HepG2 (cell line): Measurements from ENCODE around the gene RBM14. TPM values are rescaled to one million over a fixed set of nuclear protein-coding genes. Genes with fewer than 3 reads are reported as not detected.

Source experiments
- ATM ChIP-seq: fragments of 450-650 bp; IDR thresholded peaks from 2 replicates; pipeline ENCODE4 v1.7.1; 2017; ENCODE audit warnings: mild to moderate bottlenecking, borderline replicate concordance
- FLYWCH1 ChIP-seq: sonication (generic); formaldehyde crosslinking; IDR thresholded peaks from 2 replicates; pipeline ENCODE4 v1.8.1; 2023; ENCODE audit warnings: mild to moderate bottlenecking, missing genetic modification reagents
- FOXO1 ChIP-seq: sonication (generic); formaldehyde crosslinking; IDR thresholded peaks from 2 replicates; pipeline ENCODE4 v1.4.0; 2020; ENCODE audit warnings: missing genetic modification reagents
- GPN1 ChIP-seq: sonication (generic); formaldehyde crosslinking; IDR thresholded peaks from 2 replicates; pipeline ENCODE4 v1.5.1; 2020; ENCODE audit warnings: missing genetic modification reagents, borderline replicate concordance
- KDM5A ChIP-seq: fragments of 200-600 bp; sonication (generic); IDR thresholded peaks from 2 replicates; pipeline ENCODE4 v1.7.0; 2018; ENCODE audit warnings: antibody characterized with exemption, mild to moderate bottlenecking, low read length, borderline replicate concordance
- RORA ChIP-seq: sonication (generic); formaldehyde crosslinking; IDR thresholded peaks from 2 replicates; pipeline ENCODE4 v1.5.0; 2020; ENCODE audit warnings: mild to moderate bottlenecking, missing genetic modification reagents, moderate library complexity
- SAP130 ChIP-seq: IDR thresholded peaks from 2 replicates; pipeline ENCODE4 v1.6.1; 2016; ENCODE audit warnings: low read depth
- ZBTB7A ChIP-seq: sonication (generic); formaldehyde crosslinking; IDR thresholded peaks from 2 replicates; pipeline ENCODE4 v1.8.0; 2022; ENCODE audit warnings: mild to moderate bottlenecking, missing genetic modification reagents
- ZMYM3 ChIP-seq: sonication (generic); formaldehyde crosslinking; IDR thresholded peaks from 2 replicates; pipeline ENCODE4 v1.5.1; 2020; ENCODE audit warnings: mild to moderate bottlenecking, missing genetic modification reagents
- ZNF10 ChIP-seq: sonication (generic); formaldehyde crosslinking; IDR thresholded peaks from 2 replicates; pipeline ENCODE4 v1.4.0; 2020; ENCODE audit warnings: mild to moderate bottlenecking, low read depth, missing genetic modification reagents, borderline replicate concordance
- ZNF232 ChIP-seq: sonication (generic); formaldehyde crosslinking; IDR thresholded peaks from 2 replicates; pipeline ENCODE4 v1.4.0; 2020; ENCODE audit warnings: missing genetic modification reagents, borderline replicate concordance
- ZNF292 ChIP-seq: sonication (generic); formaldehyde crosslinking; IDR thresholded peaks from 2 replicates; pipeline ENCODE4 v1.8.1; 2022; ENCODE audit warnings: mild to moderate bottlenecking, low read depth, missing genetic modification reagents, borderline replicate concordance
- polyA plus RNA-seq, 8 experiments: library from polyadenylated mRNA; depleted of rRNA in 3 of 8; stranded (reverse) in 7 of 8; unstranded in 1 of 8; fragments of >200 nt; fragmentation: Illumina TruSeq in 4 of 8; extraction: Trizol in 4 of 8; gene quantifications; 2 replicates each; pipeline versions ENCODE4 v1.2.1 to v1.2.3, GENCODE V29; 2011 to 2016; ENCODE audit warnings: low read depth in 4 of 8, missing spikeins in 1 of 8, mixed read lengths in 1 of 8; ENCODE audit not compliant: insufficient read depth in 1 of 8
- total RNA-seq, 5 experiments: library from RNA; depleted of rRNA; stranded (reverse); fragments of >200 nt; fragmentation: Illumina TruSeq; extraction: Trizol; gene quantifications; 2 replicates each; pipeline ENCODE4 v1.2.3, GENCODE V29; 2016; ENCODE audit warnings: low read depth in 1 of 5
- TF ChIP-seq, protein P1 (sequence below): sonication (generic); formaldehyde crosslinking; IDR thresholded peaks from 2 replicates; pipeline ENCODE4 v1.5.0; 2020; ENCODE audit warnings: missing genetic modification reagents
- TF ChIP-seq, protein P2 (sequence below): sonication (generic); formaldehyde crosslinking; IDR thresholded peaks from 2 replicates; pipeline ENCODE4 v1.8.1; 2022; ENCODE audit warnings: low read depth, mild to moderate bottlenecking, missing genetic modification reagents
- TF ChIP-seq, protein P3 (sequence below): sonication (generic); formaldehyde crosslinking; IDR thresholded peaks from 2 replicates; pipeline ENCODE4 v1.4.0; 2020; ENCODE audit warnings: missing genetic modification reagents, borderline replicate concordance
- TF ChIP-seq, protein P4 (sequence below): sonication (generic); formaldehyde crosslinking; IDR thresholded peaks from 2 replicates; pipeline ENCODE4 v1.4.0; 2020; ENCODE audit warnings: missing genetic modification reagents
- TF ChIP-seq, protein P5 (sequence below): sonication (generic); formaldehyde crosslinking; IDR thresholded peaks from 2 replicates; pipeline ENCODE4 v1.5.0; 2020; ENCODE audit warnings: missing genetic modification reagents
- TF ChIP-seq, protein P6 (sequence below): sonication (generic); formaldehyde crosslinking; IDR thresholded peaks from 2 replicates; pipeline ENCODE4 v1.4.0; 2020; ENCODE audit warnings: missing genetic modification reagents, low read depth, mild to moderate bottlenecking, borderline replicate concordance

The RBM14 gene
- total and polyA plus RNA-seq, 2 of the 13 experiments (the other 11 are each of a cell fraction or from before 2014, with no cell fraction given) = 12.7 to 44.1 TPM

DNA sequence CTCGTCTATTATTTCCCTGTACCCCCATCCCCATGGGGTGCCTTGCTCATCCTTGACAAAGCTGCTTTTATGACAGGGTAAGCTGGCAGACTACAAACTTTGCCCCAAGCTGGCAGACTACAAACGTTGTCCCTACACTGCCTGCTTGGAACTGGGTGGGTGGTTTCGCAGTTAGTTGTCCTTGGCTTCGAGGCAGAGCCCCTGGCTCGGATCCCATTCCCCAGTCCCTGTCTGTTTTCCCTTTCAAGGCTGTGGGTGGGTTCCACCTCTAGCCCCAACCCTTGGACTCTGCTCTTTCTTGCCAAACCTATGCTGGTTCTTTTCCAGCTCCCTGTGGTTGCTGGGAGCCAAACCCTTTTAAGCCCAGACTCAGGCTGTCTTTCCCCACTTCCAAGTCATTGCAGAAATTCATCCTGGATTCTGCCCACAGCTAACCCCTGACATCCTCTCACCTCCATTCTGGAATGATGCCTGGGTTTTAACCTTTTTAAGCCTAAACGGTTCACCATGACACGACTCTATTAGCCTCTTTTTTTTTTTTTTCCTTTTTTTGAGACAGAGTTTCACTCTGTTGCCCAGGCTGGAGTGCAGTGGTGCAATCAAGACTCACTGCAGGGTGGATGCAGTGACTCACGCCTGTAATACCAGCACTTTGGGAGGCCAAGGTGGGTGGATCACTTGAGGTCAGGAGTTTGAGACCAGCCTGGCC lies 9.2 kb upstream of the RBM14 start (continued):
- no peak for TF ChIP-seq KDM5A
- TF ChIP-seq SAP130 (CRISPR knock-in tag) = peak; percentile 47; the same call in 1 of the 2 replicates
- TF ChIP-seq, protein P1, sequence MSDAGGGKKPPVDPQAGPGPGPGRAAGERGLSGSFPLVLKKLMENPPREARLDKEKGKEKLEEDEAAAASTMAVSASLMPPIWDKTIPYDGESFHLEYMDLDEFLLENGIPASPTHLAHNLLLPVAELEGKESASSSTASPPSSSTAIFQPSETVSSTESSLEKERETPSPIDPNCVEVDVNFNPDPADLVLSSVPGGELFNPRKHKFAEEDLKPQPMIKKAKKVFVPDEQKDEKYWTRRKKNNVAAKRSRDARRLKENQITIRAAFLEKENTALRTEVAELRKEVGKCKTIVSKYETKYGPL = no peak
- TF ChIP-seq, protein P2, sequence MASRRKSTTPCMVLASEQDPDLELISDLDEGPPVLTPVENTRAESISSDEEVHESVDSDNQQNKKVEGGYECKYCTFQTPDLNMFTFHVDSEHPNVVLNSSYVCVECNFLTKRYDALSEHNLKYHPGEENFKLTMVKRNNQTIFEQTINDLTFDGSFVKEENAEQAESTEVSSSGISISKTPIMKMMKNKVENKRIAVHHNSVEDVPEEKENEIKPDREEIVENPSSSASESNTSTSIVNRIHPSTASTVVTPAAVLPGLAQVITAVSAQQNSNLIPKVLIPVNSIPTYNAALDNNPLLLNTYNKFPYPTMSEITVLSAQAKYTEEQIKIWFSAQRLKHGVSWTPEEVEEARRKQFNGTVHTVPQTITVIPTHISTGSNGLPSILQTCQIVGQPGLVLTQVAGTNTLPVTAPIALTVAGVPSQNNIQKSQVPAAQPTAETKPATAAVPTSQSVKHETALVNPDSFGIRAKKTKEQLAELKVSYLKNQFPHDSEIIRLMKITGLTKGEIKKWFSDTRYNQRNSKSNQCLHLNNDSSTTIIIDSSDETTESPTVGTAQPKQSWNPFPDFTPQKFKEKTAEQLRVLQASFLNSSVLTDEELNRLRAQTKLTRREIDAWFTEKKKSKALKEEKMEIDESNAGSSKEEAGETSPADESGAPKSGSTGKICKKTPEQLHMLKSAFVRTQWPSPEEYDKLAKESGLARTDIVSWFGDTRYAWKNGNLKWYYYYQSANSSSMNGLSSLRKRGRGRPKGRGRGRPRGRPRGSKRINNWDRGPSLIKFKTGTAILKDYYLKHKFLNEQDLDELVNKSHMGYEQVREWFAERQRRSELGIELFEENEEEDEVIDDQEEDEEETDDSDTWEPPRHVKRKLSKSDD = no peak
- TF ChIP-seq ZNF292 = peak; percentile 31; the same call in 1 of the 2 replicates
- TF ChIP-seq, protein P3, sequence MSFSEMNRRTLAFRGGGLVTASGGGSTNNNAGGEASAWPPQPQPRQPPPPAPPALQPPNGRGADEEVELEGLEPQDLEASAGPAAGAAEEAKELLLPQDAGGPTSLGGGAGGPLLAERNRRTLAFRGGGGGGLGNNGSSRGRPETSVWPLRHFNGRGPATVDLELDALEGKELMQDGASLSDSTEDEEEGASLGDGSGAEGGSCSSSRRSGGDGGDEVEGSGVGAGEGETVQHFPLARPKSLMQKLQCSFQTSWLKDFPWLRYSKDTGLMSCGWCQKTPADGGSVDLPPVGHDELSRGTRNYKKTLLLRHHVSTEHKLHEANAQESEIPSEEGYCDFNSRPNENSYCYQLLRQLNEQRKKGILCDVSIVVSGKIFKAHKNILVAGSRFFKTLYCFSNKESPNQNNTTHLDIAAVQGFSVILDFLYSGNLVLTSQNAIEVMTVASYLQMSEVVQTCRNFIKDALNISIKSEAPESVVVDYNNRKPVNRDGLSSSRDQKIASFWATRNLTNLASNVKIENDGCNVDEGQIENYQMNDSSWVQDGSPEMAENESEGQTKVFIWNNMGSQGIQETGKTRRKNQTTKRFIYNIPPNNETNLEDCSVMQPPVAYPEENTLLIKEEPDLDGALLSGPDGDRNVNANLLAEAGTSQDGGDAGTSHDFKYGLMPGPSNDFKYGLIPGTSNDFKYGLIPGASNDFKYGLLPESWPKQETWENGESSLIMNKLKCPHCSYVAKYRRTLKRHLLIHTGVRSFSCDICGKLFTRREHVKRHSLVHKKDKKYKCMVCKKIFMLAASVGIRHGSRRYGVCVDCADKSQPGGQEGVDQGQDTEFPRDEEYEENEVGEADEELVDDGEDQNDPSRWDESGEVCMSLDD (CRISPR knock-in tag) = peak; percentile 57; the same call in 1 of the 2 replicates
- 0 out of 2 replicates have a peak, but pooled peaks have one; percentile 29 for TF ChIP-seq FOXO1 (CRISPR knock-in tag)
- TF ChIP-seq ZNF10 (CRISPR knock-in tag) = no peak
- no peak for TF ChIP-seq GPN1
- no peak for TF ChIP-seq ATM
- TF ChIP-seq, protein P4, sequence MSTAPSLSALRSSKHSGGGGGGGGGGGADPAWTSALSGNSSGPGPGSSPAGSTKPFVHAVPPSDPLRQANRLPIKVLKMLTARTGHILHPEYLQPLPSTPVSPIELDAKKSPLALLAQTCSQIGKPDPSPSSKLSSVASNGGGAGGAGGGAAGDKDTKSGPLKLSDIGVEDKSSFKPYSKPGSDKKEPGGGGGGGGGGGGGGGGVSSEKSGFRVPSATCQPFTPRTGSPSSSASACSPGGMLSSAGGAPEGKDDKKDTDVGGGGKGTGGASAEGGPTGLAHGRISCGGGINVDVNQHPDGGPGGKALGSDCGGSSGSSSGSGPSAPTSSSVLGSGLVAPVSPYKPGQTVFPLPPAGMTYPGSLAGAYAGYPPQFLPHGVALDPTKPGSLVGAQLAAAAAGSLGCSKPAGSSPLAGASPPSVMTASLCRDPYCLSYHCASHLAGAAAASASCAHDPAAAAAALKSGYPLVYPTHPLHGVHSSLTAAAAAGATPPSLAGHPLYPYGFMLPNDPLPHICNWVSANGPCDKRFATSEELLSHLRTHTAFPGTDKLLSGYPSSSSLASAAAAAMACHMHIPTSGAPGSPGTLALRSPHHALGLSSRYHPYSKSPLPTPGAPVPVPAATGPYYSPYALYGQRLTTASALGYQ (CRISPR knock-in tag) = no peak
- no peak for TF ChIP-seq ZMYM3 (CRISPR knock-in tag)
- TF ChIP-seq ZBTB7A = peak; percentile 68; the same call in 1 of the 2 replicates
- no peak for TF ChIP-seq FLYWCH1
- TF ChIP-seq, protein P5, sequence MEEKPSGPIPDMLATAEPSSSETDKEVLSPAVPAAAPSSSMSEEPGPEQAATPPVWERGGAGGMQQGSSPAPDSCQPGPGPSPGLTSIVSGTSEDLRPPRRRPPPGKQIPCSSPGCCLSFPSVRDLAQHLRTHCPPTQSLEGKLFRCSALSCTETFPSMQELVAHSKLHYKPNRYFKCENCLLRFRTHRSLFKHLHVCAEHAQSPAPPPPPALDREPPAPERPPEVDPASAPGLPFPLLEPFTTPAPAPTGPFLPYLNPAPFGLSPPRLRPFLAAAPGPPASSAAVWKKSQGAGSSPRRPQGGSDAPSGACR (CRISPR knock-in tag) = no peak
- TF ChIP-seq, protein P6, sequence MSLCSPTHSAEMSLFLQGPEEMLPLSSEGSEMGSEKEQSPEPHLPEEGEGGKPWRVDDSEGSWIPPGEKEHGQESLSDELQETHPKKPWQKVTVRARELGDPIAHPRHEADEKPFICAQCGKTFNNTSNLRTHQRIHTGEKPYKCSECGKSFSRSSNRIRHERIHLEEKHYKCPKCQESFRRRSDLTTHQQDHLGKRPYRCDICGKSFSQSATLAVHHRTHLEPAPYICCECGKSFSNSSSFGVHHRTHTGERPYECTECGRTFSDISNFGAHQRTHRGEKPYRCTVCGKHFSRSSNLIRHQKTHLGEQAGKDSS = no peak
- TF ChIP-seq ZNF232 (CRISPR knock-in tag) = no peak
- TF ChIP-seq RORA = no peak
